Measurements from ENCODE around the gene DGKI. TPM values are rescaled to one million over a fixed set of nuclear protein-coding genes. Genes with fewer than 3 reads are reported as not detected.
"Not testable (repeated sequence)": the region's sequence is repeated elsewhere in the genome, so short reads cannot be mapped to it uniquely, and the experiment has no call there.

DGKI gene
- polyA plus RNA-seq, 4 donors: 0.38 to 1.8 (median 1.7) TPM

GRCh38 chr7:137488038-137488437 is 358.7 kb downstream of the DGKI start:
- DNase-seq (ENCODE audit: low read depth in 4 of 4, low spot score in 3 of 4): no peak

- no peak for DNase-seq (ENCODE audit: low read depth in 4 of 4, low spot score in 3 of 4)
Measured at GRCh38 chr7:137485818-137486217, 361.0 kb downstream of the DGKI start.

GRCh38 chr7:137484326-137484725 is 362.4 kb downstream of the DGKI start:
- no peak for DNase-seq (ENCODE audit: low read depth in 4 of 4, low spot score in 3 of 4)

- no peak for DNase-seq (ENCODE audit: low read depth in 4 of 4, low spot score in 3 of 4)
Measured at GRCh38 chr7:137482466-137482865, 364.3 kb downstream of the DGKI start.

GRCh38 chr7:137480824-137481365 is 365.9 kb downstream of the DGKI start:
- no peak for DNase-seq (ENCODE audit: low read depth in 4 of 4, low spot score in 3 of 4)

GRCh38 chr7:137480401-137480800 is 366.4 kb downstream of the DGKI start:
- DNase-seq (ENCODE audit: low read depth in 4 of 4, low spot score in 3 of 4): no peak

- DNase-seq (ENCODE audit: low read depth in 4 of 4, low spot score in 3 of 4): no peak
Measured at GRCh38 chr7:137476937-137477336, 369.8 kb downstream of the DGKI start.

GRCh38 chr7:137475966-137476365 is 370.8 kb downstream of the DGKI start:
- DNase-seq (ENCODE audit: low read depth in 4 of 4, low spot score in 3 of 4): no peak

GRCh38 chr7:137474540-137475026 is 372.2 kb downstream of the DGKI start:
- no peak for DNase-seq (ENCODE audit: low read depth in 4 of 4, low spot score in 3 of 4)

- DNase-seq (ENCODE audit: low read depth in 4 of 4, low spot score in 3 of 4): no peak
Measured at GRCh38 chr7:137471128-137471527, 375.6 kb downstream of the DGKI start.

GRCh38 chr7:137469858-137470257 is 376.9 kb downstream of the DGKI start:
- DNase-seq (ENCODE audit: low read depth in 4 of 4, low spot score in 3 of 4): no peak

- DNase-seq (ENCODE audit: low read depth in 4 of 4, low spot score in 3 of 4): no peak
Measured at GRCh38 chr7:137469191-137469811, 377.5 kb downstream of the DGKI start.

- DNase-seq (ENCODE audit: low read depth in 4 of 4, low spot score in 3 of 4): no peak
Measured at GRCh38 chr7:137462847-137463246, 383.9 kb downstream of the DGKI start.

- DNase-seq (ENCODE audit: low read depth in 4 of 4, low spot score in 3 of 4): no peak
Measured at GRCh38 chr7:137462074-137462715, 384.6 kb downstream of the DGKI start.

GRCh38 chr7:137458399-137458798 is 388.4 kb downstream of the DGKI start:
- no peak for DNase-seq (ENCODE audit: low read depth in 4 of 4, low spot score in 3 of 4)

GRCh38 chr7:137454767-137455166 is 392.0 kb downstream of the DGKI start:
- peak in 2 of 4 donors; percentile 18 to 24 for DNase-seq (ENCODE audit: low read depth in 4 of 4, low spot score in 3 of 4)

- DNase-seq (ENCODE audit: low read depth in 4 of 4, low spot score in 3 of 4): peak in 3 of 4 donors; percentile 34 to 48 (median 35)
Measured at GRCh38 chr7:137454246-137454724, 392.5 kb downstream of the DGKI start.

- no peak for DNase-seq (ENCODE audit: low read depth in 4 of 4, low spot score in 3 of 4)
Measured at GRCh38 chr7:137453356-137453755, 393.4 kb downstream of the DGKI start.

- no peak for DNase-seq (ENCODE audit: low read depth in 4 of 4, low spot score in 3 of 4)
Measured at GRCh38 chr7:137449016-137449415, 397.8 kb downstream of the DGKI start.

GRCh38 chr7:137448572-137448971 is 398.2 kb downstream of the DGKI start:
- DNase-seq (ENCODE audit: low read depth in 4 of 4, low spot score in 3 of 4): not testable (repeated sequence)

GRCh38 chr7:137446025-137446424 is 400.7 kb downstream of the DGKI start:
- DNase-seq (ENCODE audit: low read depth in 4 of 4, low spot score in 3 of 4): peak in 1 of 4 donors; percentile 19

GRCh38 chr7:137445268-137445667 is 401.5 kb downstream of the DGKI start:
- no peak for DNase-seq (ENCODE audit: low read depth in 4 of 4, low spot score in 3 of 4)
